Measurements from ENCODE around the gene NMU.
"Not testable (repeated sequence)": the region's sequence is repeated elsewhere in the genome, so short reads cannot be mapped to it uniquely, and the experiment has no call there.

The NMU gene

DNA sequence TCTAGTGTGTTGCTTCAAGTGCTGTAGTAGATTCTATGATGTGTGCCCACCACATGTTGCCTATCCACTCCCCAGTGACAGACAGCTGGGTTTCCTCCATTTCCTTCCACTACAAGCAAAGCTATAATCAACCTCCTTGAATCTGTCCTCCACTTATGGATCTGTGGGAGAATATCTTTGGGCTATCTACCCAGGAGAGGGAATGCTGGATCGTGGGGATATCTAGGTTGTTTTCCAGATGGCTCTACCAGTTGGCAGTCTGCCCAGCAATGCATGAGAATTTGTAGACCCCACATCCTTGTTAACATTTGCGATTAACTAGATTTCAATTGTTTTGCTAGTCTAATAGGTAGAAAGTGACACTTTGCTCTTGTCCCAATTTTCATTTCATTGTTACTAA is 10.3 kb downstream of the NMU start:
- Histone ChIP-seq H3K4me1 (ENCODE audit: control insufficient read depth, insufficient read depth, low read length, poor library complexity, severe bottlenecking) (no peaks in the 10 kb centered on the region), H3K27ac (ENCODE audit: low read depth, low read length, severe bottlenecking) (no peak overlapping the region), H3K36me3 (ENCODE audit: control insufficient read depth, insufficient read depth, low read length) (no peaks in the 10 kb centered on the region), H3K4me3 (ENCODE audit: extremely low read depth, insufficient read depth, low read length, poor library complexity, severe bottlenecking) (no peak overlapping the region), H3K9me3 (ENCODE audit: control insufficient read depth, low read length) (no peaks in the 10 kb centered on the region)
- 100% methylated on average over 1 of the region's 2 CpGs; no CpG with 5 or more reads in 1 of the 2 experiments for WGBS, 2 experiments (ENCODE audit: insufficient coverage in 2 of 2)

DNA sequence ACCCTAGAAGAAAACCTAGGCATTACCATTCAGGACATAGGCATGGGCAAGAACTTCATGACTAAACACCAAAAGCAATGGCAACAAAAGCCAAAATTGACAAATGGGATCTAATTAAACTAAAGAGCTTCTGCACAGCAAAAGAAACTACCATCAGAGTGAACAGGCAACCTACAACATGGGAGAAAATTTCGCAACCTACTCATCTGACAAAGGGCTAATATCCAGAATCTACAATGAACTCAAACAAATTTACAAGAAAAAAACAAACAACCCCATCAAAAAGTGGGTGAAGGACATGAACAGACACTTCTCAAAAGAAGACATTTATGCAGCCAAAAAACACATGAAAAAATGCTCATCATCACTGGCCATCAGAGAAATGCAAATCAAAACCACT is 12.0 kb downstream of the NMU start:
- H3K36me3 ChIP-seq (ENCODE audit: control insufficient read depth, insufficient read depth, low read length); H3K4me3 ChIP-seq (ENCODE audit: extremely low read depth, insufficient read depth, low read length, poor library complexity, severe bottlenecking); H3K9me3 ChIP-seq (ENCODE audit: control insufficient read depth, low read length); H3K4me1 ChIP-seq (ENCODE audit: control insufficient read depth, insufficient read depth, low read length, poor library complexity, severe bottlenecking); H3K27ac ChIP-seq (ENCODE audit: low read depth, low read length, severe bottlenecking): not testable (repeated sequence)
- WGBS, 2 experiments (ENCODE audit: insufficient coverage in 2 of 2): no CpG with 5 or more reads among the region's 1 CpG

DNA sequence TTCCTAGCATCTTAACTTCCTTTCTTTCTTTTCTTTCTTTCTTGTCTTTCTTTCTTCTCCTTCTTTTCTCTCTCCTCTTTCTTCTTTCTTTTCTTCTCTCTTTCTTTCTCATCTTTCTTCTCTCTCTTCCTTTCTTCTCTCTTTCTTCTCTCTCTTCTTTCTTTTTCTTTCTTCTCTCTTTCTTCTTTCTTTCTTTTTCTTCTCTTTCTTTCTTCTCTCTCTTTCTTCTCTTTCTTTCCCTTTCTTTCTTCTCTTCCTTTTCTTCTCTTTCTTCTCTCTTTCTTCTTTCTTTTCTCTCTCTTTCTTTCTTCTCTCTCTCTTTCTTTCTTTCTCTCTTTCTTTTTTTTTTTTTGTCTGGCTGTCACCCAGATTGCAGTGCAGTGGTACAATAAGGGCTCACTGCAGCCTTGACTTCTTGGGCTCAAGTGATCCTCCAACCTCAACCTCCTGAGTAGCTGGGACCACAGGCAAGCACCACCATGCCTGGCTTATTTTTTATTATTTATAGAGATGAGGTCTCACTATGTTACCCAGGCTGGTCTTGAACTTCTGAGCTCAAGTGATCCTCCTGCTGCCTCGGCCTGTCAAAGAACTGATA is 17.5 kb downstream of the NMU start:
- 100% methylated on average over 1 of the region's 1 CpG; no CpG with 5 or more reads in 1 of the 2 experiments for WGBS, 2 experiments (ENCODE audit: insufficient coverage in 2 of 2)
- no peaks in the 10 kb centered on the region for H3K9me3 ChIP-seq (ENCODE audit: control insufficient read depth, low read length)
- no peaks in the 10 kb centered on the region for H3K36me3 ChIP-seq (ENCODE audit: control insufficient read depth, insufficient read depth, low read length)
- no peak overlapping the region for H3K4me3 ChIP-seq (ENCODE audit: extremely low read depth, insufficient read depth, low read length, poor library complexity, severe bottlenecking)
- H3K27ac ChIP-seq (ENCODE audit: low read depth, low read length, severe bottlenecking): no peak overlapping the region
- H3K4me1 ChIP-seq (ENCODE audit: control insufficient read depth, insufficient read depth, low read length, poor library complexity, severe bottlenecking): no peaks in the 10 kb centered on the region

DNA sequence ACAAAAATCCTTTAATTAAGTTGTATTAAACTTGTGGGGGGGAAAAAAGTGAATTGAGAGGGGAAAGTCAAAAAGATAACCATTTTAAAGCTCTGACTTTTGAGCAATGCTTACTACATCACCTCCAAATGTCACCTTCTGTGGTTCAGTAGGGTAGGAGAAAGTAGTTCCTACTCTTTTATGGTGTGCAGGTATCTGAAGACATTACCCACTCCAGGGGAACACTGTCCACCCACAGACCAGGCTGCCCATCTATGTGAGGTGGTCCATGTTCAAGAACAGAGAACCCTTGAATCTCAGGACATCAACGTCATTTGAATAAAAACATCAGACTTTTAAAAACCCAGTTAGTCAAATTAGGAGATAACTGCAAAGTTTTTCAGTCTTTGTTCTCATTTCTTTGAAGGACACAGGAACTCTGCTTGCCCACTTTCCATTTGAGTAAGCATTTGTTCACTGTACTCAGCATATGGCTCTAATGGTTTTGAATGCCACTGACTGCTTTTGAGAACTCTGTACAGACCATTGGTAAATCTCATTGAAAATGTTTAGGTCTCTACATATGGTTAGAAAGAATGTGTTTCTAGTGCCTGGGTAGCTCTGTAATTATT is 18.4 kb downstream of the NMU start:
- no peak overlapping the region for H3K27ac ChIP-seq (ENCODE audit: low read depth, low read length, severe bottlenecking)
- no peaks in the 10 kb centered on the region for H3K36me3 ChIP-seq (ENCODE audit: control insufficient read depth, insufficient read depth, low read length)
- no peaks in the 10 kb centered on the region for H3K9me3 ChIP-seq (ENCODE audit: control insufficient read depth, low read length)
- no peaks in the 10 kb centered on the region for H3K4me1 ChIP-seq (ENCODE audit: control insufficient read depth, insufficient read depth, low read length, poor library complexity, severe bottlenecking)
- WGBS, 2 experiments (ENCODE audit: insufficient coverage in 2 of 2): 100% methylated on average over 1 of the region's 1 CpG; no CpG with 5 or more reads in 1 of the 2 experiments
- no peak overlapping the region for H3K4me3 ChIP-seq (ENCODE audit: extremely low read depth, insufficient read depth, low read length, poor library complexity, severe bottlenecking)

DNA sequence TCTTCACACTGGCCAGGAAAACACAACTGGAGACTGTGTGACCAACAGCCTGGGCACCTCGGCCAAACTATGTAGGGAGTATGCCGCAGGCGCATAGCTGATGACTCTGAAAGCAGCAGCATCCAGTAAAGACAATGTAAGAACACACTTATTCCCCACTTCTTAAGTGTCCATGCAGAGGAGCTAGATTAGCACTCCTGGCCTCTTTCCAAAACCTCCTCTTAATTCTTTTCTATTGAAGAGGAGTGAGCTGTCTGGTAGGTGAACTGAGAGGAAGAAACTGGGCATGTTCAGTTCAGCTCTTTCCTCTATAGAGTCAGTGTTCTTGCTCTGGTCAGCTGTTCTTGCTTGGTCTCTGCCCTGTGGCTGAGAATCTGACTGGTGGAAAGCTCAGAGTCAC is 21.1 kb downstream of the NMU start:
- H3K9me3 ChIP-seq (ENCODE audit: control insufficient read depth, low read length): no peaks in the 10 kb centered on the region
- H3K27ac ChIP-seq (ENCODE audit: low read depth, low read length, severe bottlenecking): no peak overlapping the region
- H3K4me1 ChIP-seq (ENCODE audit: control insufficient read depth, insufficient read depth, low read length, poor library complexity, severe bottlenecking): no peaks in the 10 kb centered on the region
- 100% methylated on average over 2 of the region's 3 CpGs; no CpG with 5 or more reads in 1 of the 2 experiments for WGBS, 2 experiments (ENCODE audit: insufficient coverage in 2 of 2)
- H3K4me3 ChIP-seq (ENCODE audit: extremely low read depth, insufficient read depth, low read length, poor library complexity, severe bottlenecking): no peak overlapping the region
- H3K36me3 ChIP-seq (ENCODE audit: control insufficient read depth, insufficient read depth, low read length): no peaks in the 10 kb centered on the region

DNA sequence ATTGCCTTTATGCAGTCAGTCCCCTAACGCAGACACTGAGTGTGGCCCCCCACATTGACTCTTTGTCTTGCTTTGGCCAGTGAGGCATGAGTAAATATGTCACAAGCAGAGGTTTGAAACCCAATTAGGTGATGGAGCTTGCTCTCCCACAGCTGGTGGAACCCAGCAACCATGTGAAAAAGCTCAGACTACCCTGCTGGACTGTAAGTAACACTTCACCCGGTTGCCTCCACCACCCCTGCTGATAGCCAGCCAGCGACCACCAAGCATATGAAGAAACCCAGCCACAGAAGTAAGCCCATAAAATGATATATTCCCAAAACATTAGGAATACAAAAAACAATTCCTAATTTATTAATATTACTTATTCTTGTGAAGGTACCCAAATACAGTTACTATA is 22.5 kb downstream of the NMU start:
- Histone ChIP-seq H3K36me3 (ENCODE audit: control insufficient read depth, insufficient read depth, low read length) (no peaks in the 10 kb centered on the region), H3K4me1 (ENCODE audit: control insufficient read depth, insufficient read depth, low read length, poor library complexity, severe bottlenecking) (peaks cover 2% of the 10 kb centered on the region), H3K4me3 (ENCODE audit: extremely low read depth, insufficient read depth, low read length, poor library complexity, severe bottlenecking) (no peak overlapping the region), H3K9me3 (ENCODE audit: control insufficient read depth, low read length) (no peaks in the 10 kb centered on the region), H3K27ac (ENCODE audit: low read depth, low read length, severe bottlenecking) (no peak overlapping the region)
- WGBS, 2 experiments (ENCODE audit: insufficient coverage in 2 of 2): 67 to 100% methylated on average over 1 of the region's 3 CpGs

DNA sequence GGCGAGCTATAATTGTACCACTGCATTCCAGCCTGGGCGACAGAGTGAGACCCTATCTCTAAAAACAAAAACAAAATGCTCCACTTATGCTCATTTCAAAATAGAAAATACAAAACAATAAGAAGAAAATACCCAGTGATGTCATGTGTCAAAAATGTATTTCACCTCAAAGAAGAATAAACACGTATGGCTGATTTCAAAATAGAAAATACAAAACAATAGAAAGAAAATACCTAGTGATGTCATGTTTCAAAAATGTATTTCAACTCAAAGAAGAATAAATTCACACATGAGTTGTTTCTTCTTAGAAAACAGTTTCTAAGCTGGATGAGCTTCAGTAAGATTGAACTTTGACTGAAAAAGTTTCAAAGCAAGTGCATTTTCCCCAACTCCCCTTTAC is 23.8 kb downstream of the NMU start:
- H3K36me3 ChIP-seq (ENCODE audit: control insufficient read depth, insufficient read depth, low read length): no peaks in the 10 kb centered on the region
- WGBS, 2 experiments (ENCODE audit: insufficient coverage in 2 of 2): 80 to 94% methylated on average over 1 to 2 of the region's 3 CpGs

DNA sequence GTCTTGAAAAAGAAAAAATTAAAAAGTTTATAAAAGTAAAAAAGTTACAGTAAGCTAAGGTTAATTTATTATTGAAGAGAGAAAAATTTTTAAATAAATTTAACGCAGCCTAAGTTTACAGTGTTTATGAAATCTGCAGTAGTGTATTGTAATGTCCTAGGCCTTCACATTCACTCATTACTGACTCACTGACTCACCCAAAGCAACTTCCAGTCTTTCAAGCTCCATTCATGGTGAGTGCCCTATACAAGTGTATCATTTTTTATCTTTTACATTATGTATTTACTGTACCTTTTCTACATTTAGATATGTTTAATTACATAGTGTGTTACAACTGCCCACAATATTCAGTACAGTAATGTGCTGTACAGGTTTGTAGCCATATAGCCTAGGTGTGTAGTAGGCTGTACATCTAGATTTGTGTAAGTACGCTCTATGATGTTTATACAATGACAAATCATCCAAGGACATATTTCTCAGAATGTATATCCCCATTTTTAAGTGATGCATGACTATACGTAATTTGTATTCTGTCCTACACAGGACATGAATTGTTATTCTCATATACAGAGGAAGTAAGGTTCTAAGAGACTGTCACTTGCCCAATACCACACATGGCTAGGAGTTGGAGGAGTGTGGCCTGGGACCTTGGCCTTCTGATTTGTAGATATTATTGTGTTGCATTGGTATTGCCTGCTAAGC is 24.6 kb downstream of the NMU start:
- Histone ChIP-seq H3K4me1 (ENCODE audit: control insufficient read depth, insufficient read depth, low read length, poor library complexity, severe bottlenecking) (peaks cover 2% of the 10 kb centered on the region), H3K9me3 (ENCODE audit: control insufficient read depth, low read length) (no peaks in the 10 kb centered on the region), H3K36me3 (ENCODE audit: control insufficient read depth, insufficient read depth, low read length) (no peaks in the 10 kb centered on the region), H3K4me3 (ENCODE audit: extremely low read depth, insufficient read depth, low read length, poor library complexity, severe bottlenecking) (no peak overlapping the region), H3K27ac (ENCODE audit: low read depth, low read length, severe bottlenecking) (no peak overlapping the region)
- WGBS, 2 experiments (ENCODE audit: insufficient coverage in 2 of 2): no CpG with 5 or more reads among the region's 3 CpGs

More for the DNA sequence above, 23.8 kb downstream of the NMU start:
- H3K9me3 ChIP-seq (ENCODE audit: control insufficient read depth, low read length): no peaks in the 10 kb centered on the region
- no peak overlapping the region for H3K27ac ChIP-seq (ENCODE audit: low read depth, low read length, severe bottlenecking)
- no peak overlapping the region for H3K4me3 ChIP-seq (ENCODE audit: extremely low read depth, insufficient read depth, low read length, poor library complexity, severe bottlenecking)
- peaks cover 2% of the 10 kb centered on the region for H3K4me1 ChIP-seq (ENCODE audit: control insufficient read depth, insufficient read depth, low read length, poor library complexity, severe bottlenecking)

DNA sequence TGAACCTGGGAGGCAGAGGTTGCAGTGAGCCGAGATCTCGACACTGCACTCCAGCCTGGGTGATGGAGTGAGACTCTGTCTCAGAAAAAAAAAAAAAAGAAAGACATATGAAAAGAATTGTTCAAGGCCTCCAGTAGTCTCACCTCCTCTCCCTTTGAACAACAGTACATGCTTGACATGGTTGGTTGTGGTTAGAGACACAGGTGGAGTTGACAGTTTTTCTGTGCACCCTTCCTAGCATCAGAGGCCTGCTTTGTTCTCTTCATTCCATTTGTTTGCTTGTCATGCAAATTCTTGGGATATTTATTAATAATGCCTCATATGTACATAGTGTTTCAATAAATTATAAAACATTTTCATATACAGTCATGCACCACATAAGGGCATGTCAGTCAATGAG is 25.7 kb downstream of the NMU start:
- Histone ChIP-seq H3K4me1 (ENCODE audit: control insufficient read depth, insufficient read depth, low read length, poor library complexity, severe bottlenecking) (peaks cover 2% of the 10 kb centered on the region), H3K27ac (ENCODE audit: low read depth, low read length, severe bottlenecking) (no peak overlapping the region), H3K9me3 (ENCODE audit: control insufficient read depth, low read length) (no peaks in the 10 kb centered on the region), H3K4me3 (ENCODE audit: extremely low read depth, insufficient read depth, low read length, poor library complexity, severe bottlenecking) (no peak overlapping the region), H3K36me3 (ENCODE audit: control insufficient read depth, insufficient read depth, low read length) (no peaks in the 10 kb centered on the region)
- WGBS, 2 experiments (ENCODE audit: insufficient coverage in 2 of 2): 100% methylated on average over 2 of the region's 2 CpGs; no CpG with 5 or more reads in 1 of the 2 experiments

DNA sequence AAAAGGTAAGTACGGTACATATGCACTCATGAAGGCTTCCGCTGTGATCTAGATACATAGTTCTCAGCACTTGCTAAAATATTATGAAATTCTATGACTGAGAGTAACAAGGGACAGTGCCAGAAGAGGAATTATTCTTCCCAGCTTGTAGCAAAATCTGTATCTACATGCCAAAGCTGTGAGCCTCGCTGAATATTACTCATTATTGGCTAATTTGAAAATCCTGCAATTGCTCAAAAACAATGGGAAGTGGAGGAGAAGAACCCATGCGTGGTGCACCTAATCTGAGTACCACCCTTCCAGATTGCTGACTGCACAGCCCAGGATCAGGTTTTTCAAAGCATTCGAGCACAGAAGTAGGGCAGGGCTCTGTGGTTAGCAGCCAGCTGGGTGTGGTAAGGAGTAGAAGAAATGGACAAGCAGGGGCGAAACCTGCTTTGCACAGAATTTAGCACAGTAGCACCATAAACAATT is 26.7 kb downstream of the NMU start:
- 92 to 100% methylated on average over 2 of the region's 6 CpGs for WGBS, 2 experiments (ENCODE audit: insufficient coverage in 2 of 2)
- H3K4me3 ChIP-seq (ENCODE audit: extremely low read depth, insufficient read depth, low read length, poor library complexity, severe bottlenecking): no peak overlapping the region
- no peak overlapping the region for H3K27ac ChIP-seq (ENCODE audit: low read depth, low read length, severe bottlenecking)
- no peaks in the 10 kb centered on the region for H3K36me3 ChIP-seq (ENCODE audit: control insufficient read depth, insufficient read depth, low read length)
- H3K4me1 ChIP-seq (ENCODE audit: control insufficient read depth, insufficient read depth, low read length, poor library complexity, severe bottlenecking): peaks cover 2% of the 10 kb centered on the region
- H3K9me3 ChIP-seq (ENCODE audit: control insufficient read depth, low read length): no peaks in the 10 kb centered on the region

DNA sequence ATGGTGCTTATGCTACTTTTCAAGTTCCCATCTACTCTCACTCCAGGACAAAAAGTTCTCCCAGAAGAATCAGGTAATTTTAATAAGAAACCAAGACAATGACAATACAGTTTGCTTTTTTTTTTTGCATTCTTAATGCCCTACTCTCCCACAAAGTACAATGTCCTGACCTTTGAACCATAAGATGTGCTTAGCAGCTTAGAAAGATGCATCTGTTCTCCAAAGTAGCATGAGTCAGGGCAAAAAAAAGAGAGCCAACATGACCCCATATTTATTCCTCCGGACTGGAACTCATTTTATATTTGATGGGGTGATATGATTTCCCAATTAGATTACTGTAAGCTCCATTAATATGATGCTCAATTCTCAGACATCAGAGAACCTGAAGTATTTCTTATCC is 27.5 kb downstream of the NMU start:
- H3K4me1 ChIP-seq (ENCODE audit: control insufficient read depth, insufficient read depth, low read length, poor library complexity, severe bottlenecking): peaks cover 2% of the 10 kb centered on the region
- no peak overlapping the region for H3K27ac ChIP-seq (ENCODE audit: low read depth, low read length, severe bottlenecking)
- no peaks in the 10 kb centered on the region for H3K36me3 ChIP-seq (ENCODE audit: control insufficient read depth, insufficient read depth, low read length)
- H3K4me3 ChIP-seq (ENCODE audit: extremely low read depth, insufficient read depth, low read length, poor library complexity, severe bottlenecking): no peak overlapping the region
- no peaks in the 10 kb centered on the region for H3K9me3 ChIP-seq (ENCODE audit: control insufficient read depth, low read length)
- WGBS, 2 experiments (ENCODE audit: insufficient coverage in 2 of 2): no CpG with 5 or more reads among the region's 1 CpG
